Measurements from ENCODE around the gene DND1.
"Not testable (repeated sequence)": the region's sequence is repeated elsewhere in the genome, so short reads cannot be mapped to it uniquely, and the experiment has no call there.

DND1 gene

GRCh38 chr5:140673187-140673976, at the start of gene DND1:
Gene DND1 (minus strand): TSS chr5:140673576. CDS start chr5:140673542, 34 bp downstream.
- DNase-seq (ENCODE audit: low read depth in 2 of 2, low spot score in 1 of 2), result no peak

- DNase-seq (ENCODE audit: low read depth in 2 of 2, low spot score in 1 of 2), result not testable (repeated sequence)
Observed at GRCh38 chr5:140721395-140721794, 48.0 kb upstream of the DND1 start.

- DNase-seq (ENCODE audit: low read depth in 2 of 2, low spot score in 1 of 2), result not testable (repeated sequence)
Observed at GRCh38 chr5:140720738-140721137, 47.4 kb upstream of the DND1 start.

- DNase-seq (ENCODE audit: low read depth in 2 of 2, low spot score in 1 of 2), result no peak
Observed at GRCh38 chr5:140718266-140718592, 44.9 kb upstream of the DND1 start.

- not testable (repeated sequence) for DNase-seq (ENCODE audit: low read depth in 2 of 2, low spot score in 1 of 2)
Observed at GRCh38 chr5:140716238-140716637, 42.9 kb upstream of the DND1 start.

- DNase-seq (ENCODE audit: low read depth in 2 of 2, low spot score in 1 of 2), result no peak
Observed at GRCh38 chr5:140713562-140714094, 40.3 kb upstream of the DND1 start.

- DNase-seq (ENCODE audit: low read depth in 2 of 2, low spot score in 1 of 2), result no peak
Observed at GRCh38 chr5:140711794-140712193, 38.4 kb upstream of the DND1 start.

GRCh38 chr5:140710899-140711552, 37.6 kb upstream of the DND1 start:
- DNase-seq (ENCODE audit: low read depth in 2 of 2, low spot score in 1 of 2), result peak; percentile 76 to 85

GRCh38 chr5:140708787-140709186, 35.4 kb upstream of the DND1 start:
- not testable (repeated sequence) for DNase-seq (ENCODE audit: low read depth in 2 of 2, low spot score in 1 of 2)

GRCh38 chr5:140707812-140708211, 34.4 kb upstream of the DND1 start:
- DNase-seq (ENCODE audit: low read depth in 2 of 2, low spot score in 1 of 2), result no peak

- DNase-seq (ENCODE audit: low read depth in 2 of 2, low spot score in 1 of 2), result peak; percentile 88 to 89
Observed at GRCh38 chr5:140700177-140701144, 27.1 kb upstream of the DND1 start, which contains the start of gene ZMAT2. Gene ZMAT2 (plus strand): TSS chr5:140700447. CDS start chr5:140700461, 14 bp downstream.

GRCh38 chr5:140696891-140697492, 23.6 kb upstream of the DND1 start:
- no peak for DNase-seq (ENCODE audit: low read depth in 2 of 2, low spot score in 1 of 2)

GRCh38 chr5:140694276-140694675, 20.9 kb upstream of the DND1 start:
- no peak for DNase-seq (ENCODE audit: low read depth in 2 of 2, low spot score in 1 of 2)

GRCh38 chr5:140690941-140691924, 17.9 kb upstream of the DND1 start, which contains the start of the genes HARS1 and HARS2:
Gene HARS1 (minus strand): TSS chr5:140691370. CDS start chr5:140691304, 66 bp downstream.
Gene HARS2 (plus strand): TSS chr5:140691455. CDS start chr5:140691649, 194 bp downstream.
- DNase-seq (ENCODE audit: low read depth in 2 of 2, low spot score in 1 of 2), result peak; percentile 60 to 66

- DNase-seq (ENCODE audit: low read depth in 2 of 2, low spot score in 1 of 2), result no peak
Observed at GRCh38 chr5:140690376-140690932, 17.1 kb upstream of the DND1 start.

- DNase-seq (ENCODE audit: low read depth in 2 of 2, low spot score in 1 of 2), result no peak
Observed at GRCh38 chr5:140678993-140679392, 5.6 kb upstream of the DND1 start.

GRCh38 chr5:140677947-140678346, 4.6 kb upstream of the DND1 start:
- DNase-seq (ENCODE audit: low read depth in 2 of 2, low spot score in 1 of 2), result no peak

GRCh38 chr5:140674629-140675028, 1.3 kb upstream of the DND1 start:
- DNase-seq (ENCODE audit: low read depth in 2 of 2, low spot score in 1 of 2), result no peak

GRCh38 chr5:140674211-140674610, 835 bp upstream of the DND1 start:
- DNase-seq (ENCODE audit: low read depth in 2 of 2, low spot score in 1 of 2), result no peak
